Ishikawa (cell line): ENCODE results near the gene CSPG5.

Source experiments
- CEBPB ChIP-seq: IDR thresholded peaks from 2 replicates; pipeline ENCODE4 v1.6.1; 2012
- EGR1 ChIP-seq: IDR thresholded peaks from 2 replicates; pipeline ENCODE4 v1.6.1; 2012
- EP300 ChIP-seq: IDR thresholded peaks from 2 replicates; pipeline ENCODE4 v1.6.1; 2012; ENCODE audit warnings: borderline replicate concordance
- FOXM1 ChIP-seq: IDR thresholded peaks from 2 replicates; pipeline ENCODE4 v1.6.1; 2012; ENCODE audit warnings: low read depth, borderline replicate concordance
- MAX ChIP-seq: IDR thresholded peaks from 2 replicates; pipeline ENCODE4 v1.6.1; 2012
- RAD21 ChIP-seq: IDR thresholded peaks from 2 replicates; pipeline ENCODE4 v1.6.1; 2012; ENCODE audit warnings: low read depth
- TAF1 ChIP-seq: IDR thresholded peaks from 2 replicates; pipeline ENCODE4 v1.6.1; 2012; ENCODE audit warnings: low read depth, mild to moderate bottlenecking
- TCF12 ChIP-seq: IDR thresholded peaks from 2 replicates; pipeline ENCODE4 v1.6.1; 2012; ENCODE audit warnings: low read depth
- YY1 ChIP-seq: IDR thresholded peaks from 2 replicates; pipeline ENCODE4 v1.6.1; 2012; ENCODE audit warnings: low read depth
- ZBTB7A ChIP-seq: IDR thresholded peaks from 2 replicates; pipeline ENCODE4 v1.6.1; 2012; ENCODE audit warnings: low read depth
- TF ChIP-seq, protein P1 (sequence below): IDR thresholded peaks from 2 replicates; pipeline ENCODE4 v1.6.1; 2012; ENCODE audit warnings: low read depth, mild to moderate bottlenecking

- TF ChIP-seq TAF1 (no peak), EP300 (no peak), CEBPB (no peak), MAX (no peak), TCF12 (no peak), YY1 (no peak), FOXM1 (no peak), RAD21 (no peak), ZBTB7A (no peak), EGR1 (no peak)
- TF ChIP-seq, protein P1, sequence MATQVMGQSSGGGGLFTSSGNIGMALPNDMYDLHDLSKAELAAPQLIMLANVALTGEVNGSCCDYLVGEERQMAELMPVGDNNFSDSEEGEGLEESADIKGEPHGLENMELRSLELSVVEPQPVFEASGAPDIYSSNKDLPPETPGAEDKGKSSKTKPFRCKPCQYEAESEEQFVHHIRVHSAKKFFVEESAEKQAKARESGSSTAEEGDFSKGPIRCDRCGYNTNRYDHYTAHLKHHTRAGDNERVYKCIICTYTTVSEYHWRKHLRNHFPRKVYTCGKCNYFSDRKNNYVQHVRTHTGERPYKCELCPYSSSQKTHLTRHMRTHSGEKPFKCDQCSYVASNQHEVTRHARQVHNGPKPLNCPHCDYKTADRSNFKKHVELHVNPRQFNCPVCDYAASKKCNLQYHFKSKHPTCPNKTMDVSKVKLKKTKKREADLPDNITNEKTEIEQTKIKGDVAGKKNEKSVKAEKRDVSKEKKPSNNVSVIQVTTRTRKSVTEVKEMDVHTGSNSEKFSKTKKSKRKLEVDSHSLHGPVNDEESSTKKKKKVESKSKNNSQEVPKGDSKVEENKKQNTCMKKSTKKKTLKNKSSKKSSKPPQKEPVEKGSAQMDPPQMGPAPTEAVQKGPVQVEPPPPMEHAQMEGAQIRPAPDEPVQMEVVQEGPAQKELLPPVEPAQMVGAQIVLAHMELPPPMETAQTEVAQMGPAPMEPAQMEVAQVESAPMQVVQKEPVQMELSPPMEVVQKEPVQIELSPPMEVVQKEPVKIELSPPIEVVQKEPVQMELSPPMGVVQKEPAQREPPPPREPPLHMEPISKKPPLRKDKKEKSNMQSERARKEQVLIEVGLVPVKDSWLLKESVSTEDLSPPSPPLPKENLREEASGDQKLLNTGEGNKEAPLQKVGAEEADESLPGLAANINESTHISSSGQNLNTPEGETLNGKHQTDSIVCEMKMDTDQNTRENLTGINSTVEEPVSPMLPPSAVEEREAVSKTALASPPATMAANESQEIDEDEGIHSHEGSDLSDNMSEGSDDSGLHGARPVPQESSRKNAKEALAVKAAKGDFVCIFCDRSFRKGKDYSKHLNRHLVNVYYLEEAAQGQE = no peak
Observed at GRCh38 chr3:47588587-47588986, 9.9 kb upstream of the CSPG5 start.
